Limb (tissue), 2 donors: ENCODE results near the gene PLXNA4.

Experiments
- DNase-seq, 2 donors: peaks; one replicate each; pipeline ENCODE4 v3.0.0-alpha.2; 2016; ENCODE audit errors: extremely low spot score in 2 of 2

Gene PLXNA4

DNA sequence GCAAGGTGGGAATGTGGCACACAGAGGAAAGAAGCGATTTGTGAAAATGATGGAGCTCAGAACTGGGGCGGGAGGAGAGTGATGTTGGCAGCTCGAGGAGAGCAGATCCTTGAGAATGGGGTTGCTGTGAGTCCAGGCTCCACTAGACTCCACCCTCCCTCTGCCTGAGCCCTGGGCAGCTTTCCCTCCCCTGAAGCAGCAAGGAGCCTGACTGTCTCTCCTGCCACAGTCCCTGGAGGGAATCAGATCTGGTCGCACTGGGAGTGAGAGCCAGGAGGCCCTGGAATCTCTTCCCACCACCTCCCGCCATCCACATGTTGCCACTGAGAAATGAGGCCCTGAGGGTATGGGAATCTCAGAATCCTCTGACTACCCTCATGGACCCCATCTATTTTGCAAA is 362.7 kb downstream of the PLXNA4 start:
- DNase-seq: no peak

DNA sequence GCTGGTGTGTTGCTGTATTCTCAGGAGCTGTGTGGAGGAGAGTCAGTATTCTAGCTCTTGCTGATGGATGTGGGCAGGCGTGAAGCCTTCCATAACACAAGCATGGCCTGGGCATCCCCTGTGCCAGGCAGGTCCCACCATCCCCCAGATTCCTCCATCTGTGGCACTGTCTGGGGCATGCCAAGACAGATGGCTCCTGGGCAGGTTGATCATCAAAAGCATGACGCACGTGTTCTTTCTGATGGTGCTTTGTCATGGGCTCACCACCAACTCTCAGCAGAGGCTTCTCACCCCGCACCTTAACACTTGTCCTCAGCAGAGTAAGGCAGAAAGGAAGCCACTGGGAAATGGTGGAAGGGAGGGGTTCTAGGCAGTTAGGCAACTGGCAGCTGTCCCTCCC is 364.3 kb downstream of the PLXNA4 start:
- no peak for DNase-seq

DNA sequence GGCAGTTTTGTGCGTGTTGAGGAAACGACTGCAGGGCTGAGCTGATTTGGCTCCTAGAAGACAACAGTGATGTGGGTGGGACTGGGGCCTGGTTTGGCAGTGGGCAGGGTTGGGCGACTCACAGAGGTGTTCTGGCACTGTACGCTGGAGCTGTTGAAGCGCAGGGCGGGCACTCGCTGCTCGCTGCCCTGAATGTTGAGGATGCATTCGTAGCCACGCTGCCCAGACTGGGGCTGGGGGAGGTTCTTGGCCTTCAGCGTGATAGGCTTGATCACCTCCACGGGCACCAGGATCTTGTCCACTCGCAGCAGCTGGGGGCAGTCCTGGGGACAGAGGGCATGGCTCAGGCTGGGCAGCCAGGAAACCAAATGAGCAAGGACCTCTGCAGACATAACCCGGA is 365.4 kb downstream of the PLXNA4 start:
- no peak for DNase-seq

DNA sequence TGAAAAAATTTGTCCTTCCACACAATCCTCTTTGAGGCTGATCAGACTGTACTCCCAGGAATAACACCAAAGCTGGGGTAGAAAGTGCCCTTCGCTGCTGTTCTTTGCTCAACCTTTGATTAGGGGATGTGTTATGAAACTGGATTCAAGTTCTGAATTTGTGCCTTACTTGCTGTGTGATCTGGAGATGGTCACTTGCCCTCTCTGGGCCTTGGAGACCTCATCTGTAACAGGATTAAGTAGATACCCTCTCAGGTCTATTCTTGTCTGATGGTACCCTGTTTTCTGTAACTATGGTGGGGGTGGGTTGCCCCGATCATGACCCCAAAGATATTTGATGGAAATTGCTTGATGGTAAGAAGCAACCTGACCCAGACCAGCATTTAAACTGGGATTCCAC is 368.5 kb downstream of the PLXNA4 start:
- DNase-seq: no peak

DNA sequence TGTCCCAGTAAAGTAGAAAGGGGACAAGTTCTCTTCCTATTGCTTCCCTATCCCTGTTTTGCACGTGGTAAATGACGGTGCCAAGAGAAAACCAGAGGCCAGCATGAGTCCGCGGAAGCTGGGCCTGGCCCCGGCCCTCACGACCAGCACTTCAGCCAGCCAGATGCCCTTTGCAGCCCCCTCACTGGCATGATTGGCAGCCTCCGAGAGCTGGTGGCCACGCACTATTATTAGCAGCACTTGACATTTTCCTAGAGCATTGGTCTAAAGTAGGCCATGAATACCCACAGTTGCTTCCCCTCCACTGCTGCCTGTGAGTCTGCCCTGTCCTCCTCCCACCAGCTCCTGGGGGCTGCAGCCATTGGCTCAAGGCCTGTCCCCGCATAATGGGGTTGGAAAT is 369.1 kb downstream of the PLXNA4 start:
- no peak for DNase-seq

DNA sequence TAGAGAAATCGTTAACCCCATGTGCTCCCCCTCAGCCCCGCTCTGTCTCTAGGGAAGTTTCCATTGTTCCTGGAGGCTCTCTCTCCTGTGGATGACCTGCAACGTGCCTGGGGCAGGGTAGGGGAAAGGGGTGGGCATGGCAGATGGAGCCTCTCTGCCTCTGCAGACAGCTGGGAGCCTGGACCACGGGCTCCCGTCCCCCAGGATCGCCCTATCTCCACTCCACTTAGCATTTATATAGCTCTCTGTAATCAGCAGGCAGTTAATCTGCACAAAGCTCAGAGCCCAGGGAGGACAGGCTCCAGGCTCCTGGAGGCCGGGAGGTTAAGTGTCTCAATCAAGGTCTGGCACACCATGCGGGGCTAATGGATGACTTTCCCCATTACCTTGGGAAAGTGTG is 369.7 kb downstream of the PLXNA4 start:
- no peak for DNase-seq

DNA sequence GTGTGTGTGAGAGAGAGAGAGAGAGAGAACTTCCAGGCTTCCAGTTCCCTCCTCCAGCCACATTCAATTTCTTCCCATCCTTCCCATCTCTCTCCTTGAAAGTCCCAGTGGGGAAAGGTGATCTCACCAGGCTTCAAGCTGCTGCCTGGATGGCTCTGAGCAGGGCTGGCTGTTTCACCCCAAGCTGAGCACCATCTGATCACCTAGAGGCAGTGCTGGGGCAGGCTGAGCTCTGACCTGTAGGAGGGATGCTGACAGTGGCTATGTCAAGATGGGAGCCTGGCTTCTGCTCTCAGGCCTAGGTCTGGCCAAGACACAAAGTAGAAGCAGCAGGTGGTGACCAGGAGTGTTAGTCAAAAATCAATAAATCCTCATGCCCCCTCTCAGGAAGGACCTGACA is 370.8 kb downstream of the PLXNA4 start:
- no peak for DNase-seq

DNA sequence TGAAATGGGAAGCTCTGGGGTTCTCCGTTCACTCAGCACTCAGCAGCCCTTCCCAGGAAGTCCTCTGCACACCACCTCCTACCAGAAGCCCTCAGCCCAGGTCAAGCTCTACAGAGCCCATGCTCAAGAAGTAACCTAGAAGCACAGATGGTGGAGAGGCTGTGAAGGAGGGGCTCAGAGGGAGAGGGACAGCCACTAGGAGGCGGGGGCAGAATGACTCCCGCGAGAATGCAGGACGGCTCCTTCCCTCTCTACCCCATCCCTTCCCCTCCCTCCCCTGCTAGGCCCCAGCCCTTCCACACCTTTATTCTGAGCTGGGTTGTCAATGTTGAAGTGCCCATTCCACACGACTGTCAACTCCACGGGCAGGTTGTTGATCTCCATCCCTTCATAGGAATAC is 373.2 kb downstream of the PLXNA4 start:
- no peak for DNase-seq

DNA sequence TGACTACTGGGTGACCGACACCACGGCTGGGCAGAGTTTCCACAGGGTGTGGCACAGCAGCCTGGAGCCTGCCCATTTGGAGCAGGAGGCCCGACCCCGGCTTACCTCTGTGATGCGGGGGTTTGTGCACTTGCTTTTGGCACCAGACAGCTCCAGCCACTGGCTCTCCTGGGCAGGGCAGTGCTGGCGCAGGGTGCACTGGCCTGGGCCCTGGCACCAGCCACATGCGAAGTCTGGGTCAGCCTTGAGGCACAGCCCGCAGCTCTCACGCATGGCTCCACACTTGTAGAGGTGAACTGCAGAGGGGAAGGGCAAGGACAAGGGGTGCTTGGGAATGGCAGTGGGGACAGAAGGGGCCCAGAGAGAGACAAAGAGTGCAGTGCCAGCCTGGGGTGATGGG is 373.7 kb downstream of the PLXNA4 start:
- DNase-seq: no peak

DNA sequence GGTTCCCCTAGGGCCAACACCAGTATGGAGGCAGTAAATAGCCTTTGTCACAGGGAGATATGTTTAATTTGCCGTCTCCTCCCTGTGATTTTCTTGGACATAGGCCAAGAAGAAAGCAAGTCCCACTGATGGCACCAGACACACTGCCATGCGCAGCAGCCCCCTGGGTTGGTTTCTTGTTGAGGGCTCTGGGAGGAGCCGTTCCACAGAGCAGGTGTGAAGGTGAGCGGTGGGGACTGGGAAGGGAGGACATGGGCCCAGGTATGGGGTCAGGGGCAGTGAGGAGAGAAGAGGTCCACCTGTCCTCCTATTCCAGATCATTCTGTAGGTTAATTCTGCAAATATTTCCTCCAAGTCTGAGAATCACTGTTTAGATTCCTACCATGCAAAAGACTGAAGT is 376.1 kb downstream of the PLXNA4 start:
- no peak for DNase-seq

DNA sequence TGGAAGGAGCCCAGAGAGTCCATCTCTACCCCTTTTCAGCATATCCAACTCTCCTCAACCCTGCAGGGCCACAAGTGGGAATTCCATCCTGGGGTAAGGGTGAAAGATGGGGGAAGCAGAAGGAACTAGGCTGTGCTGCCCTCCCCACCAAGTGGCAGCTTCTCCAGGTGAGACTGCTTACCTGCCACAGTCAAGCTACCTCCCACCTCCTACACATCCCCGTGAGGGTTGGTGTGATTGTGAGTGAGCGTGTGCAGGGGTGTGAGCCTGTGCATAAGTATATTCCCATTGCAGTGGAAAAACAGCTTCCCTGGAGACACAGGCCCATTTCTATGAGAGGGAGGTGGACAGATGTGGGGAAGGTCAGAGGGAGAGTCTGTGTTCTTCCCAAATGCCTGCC is 376.6 kb downstream of the PLXNA4 start:
- no peak for DNase-seq

DNA sequence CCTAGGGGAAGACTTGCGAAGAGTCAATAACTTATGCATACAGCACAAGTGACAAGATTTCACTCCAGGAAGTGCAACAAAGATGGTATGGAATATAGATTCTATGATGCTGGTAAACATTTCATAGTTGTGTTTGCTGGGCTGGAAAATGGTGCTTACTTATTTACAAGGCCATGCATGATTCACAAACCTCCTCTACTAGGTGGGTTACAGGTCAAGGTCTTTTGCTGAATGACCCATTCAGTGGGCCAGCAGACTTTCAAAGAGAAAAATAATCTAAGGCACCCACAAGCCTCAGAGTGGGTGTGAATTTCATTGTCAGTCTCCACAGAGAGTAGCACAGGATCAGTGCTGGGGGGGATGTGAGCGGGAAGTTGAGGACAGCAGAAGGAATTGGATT is 378.5 kb downstream of the PLXNA4 start:
- no peak for DNase-seq

DNA sequence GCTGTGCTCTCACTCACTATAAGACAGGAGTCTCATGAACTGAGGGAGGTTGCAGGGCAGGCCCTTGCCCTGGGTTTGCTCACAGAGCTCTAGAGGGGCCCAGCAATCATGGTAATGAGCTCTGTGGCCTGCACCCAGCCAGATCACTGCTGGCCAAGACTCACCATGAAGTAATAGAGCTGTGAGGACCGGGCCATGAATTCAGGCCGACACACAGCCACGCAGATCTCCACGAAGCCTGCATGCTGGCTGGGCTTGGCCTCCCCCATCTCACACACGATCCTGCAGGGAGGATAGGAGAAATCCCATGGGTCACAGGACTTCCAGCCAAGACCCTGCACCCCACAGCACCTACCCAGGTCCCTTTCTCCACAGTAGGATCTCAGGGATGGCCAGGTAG is 382.4 kb downstream of the PLXNA4 start:
- DNase-seq: no peak

DNA sequence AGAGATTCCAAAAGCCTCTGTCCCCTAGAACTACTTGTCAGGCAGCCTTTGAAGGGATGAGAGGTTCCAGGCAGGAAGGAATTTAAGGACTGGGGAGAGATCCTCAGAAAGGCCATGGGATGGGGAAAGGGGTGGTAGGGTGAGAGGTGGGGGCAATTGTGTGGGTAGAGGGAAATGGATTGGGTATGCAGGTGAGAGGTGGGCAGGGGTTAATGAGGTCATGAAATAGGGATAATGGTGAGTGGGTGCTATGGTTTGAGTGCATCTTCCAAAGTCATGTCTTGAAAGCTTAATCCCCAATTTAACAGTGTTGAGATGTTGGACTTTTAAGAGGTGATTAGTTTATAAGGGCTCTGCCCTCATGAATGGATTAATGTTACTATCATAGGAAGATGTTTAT is 383.5 kb downstream of the PLXNA4 start:
- DNase-seq: no peak

DNA sequence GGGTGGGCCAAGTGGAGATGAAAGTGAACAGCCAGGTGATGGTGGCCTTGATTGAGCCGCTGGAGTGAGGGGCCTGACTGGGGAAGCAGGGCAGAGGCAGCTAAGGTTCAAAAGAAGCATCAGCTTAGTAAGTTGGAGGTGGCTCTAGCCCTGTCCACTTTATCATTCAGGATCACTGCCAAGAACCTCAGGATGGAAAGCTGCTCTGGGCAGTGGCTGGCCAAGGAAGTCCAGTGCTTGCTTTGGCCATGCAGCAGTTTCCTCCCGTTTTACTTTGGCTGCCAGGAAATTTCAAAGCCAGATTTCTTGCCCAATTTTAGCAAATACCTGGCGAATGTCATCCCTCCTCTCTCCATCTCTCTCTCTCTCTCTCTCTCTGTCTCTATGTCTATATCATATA is 384.9 kb downstream of the PLXNA4 start:
- DNase-seq: no peak

DNA sequence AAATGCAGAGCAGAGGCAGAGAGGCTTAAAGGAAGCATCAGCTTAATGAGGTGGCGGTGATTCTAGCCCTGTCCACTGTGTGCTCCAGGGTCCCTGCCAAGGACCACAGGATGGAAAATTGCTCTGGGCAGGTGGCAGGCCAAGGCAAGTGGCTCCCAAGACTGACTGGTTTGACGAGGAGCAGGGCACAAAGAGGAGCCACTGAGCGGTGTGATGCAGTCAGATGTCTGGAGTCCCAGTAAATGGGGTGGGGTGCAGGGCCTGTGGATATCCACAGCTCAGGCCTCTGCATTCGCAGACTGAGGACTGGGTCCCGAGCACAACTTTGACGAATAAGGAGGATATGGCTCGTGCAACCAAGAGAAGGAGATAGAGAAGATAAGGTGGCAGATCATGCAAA is 385.6 kb downstream of the PLXNA4 start:
- DNase-seq: no peak

DNA sequence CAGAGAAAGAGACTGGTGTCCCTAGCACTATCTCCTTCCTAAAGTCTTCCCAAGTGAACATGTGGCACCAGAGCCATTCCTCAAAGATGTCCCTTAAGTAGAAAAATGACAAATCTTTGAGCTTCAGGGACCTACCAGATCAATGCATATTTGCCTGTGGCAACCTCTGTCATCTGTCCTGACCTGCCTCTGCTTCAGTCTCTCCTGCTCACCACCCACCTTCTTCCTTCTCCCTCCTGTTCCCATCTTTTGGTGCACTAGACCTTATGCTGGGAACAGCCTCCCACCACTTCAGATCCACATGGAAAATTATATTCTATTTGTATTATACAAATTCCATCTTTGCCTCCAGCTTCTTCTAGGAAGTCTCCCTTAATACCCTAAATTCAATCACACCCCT is 386.4 kb downstream of the PLXNA4 start:
- DNase-seq: no peak

DNA sequence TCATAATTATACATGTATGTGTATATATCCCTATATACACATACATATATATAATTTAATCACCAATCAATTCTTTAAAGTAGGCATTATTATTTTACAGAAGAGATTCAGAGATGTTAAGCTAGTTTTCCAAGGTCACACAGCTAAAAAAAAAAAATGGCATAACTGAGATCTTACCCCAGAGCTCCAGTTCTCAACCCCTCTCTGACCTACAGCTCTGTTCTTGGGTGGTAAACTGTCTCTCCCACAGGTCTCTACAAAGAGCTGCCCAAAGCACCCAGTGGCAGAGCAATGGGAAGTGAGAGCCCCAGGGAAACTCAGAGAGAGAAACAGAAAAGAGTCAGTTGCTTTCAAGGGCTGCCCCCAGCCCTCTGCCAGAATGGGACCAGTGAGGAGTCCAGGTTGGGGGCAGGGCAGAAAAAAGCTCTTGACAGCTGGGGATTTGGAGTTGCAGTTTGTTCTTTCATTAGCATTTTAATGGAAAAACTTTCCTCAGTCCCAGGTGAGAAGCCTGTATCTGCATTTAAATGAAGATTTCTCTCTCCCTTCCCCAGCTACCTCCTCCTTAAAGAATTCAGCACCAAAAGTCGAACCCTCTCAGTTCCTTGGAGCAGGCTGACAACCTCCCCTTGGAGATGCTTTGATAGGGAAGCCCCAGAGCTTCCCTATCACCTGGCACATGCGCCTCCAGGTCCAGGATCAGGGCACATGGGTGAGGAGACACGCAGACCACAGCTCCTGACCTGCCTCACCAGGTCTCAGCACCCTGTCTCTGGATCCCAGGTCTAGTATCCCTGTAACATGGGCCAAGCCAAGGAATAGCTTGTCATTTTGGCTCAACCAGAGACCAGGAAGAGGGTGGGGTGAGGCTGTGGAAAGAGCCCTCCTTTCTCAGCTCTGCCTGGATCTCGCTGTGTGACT is 388.1 kb downstream of the PLXNA4 start:
- DNase-seq: no peak

DNA sequence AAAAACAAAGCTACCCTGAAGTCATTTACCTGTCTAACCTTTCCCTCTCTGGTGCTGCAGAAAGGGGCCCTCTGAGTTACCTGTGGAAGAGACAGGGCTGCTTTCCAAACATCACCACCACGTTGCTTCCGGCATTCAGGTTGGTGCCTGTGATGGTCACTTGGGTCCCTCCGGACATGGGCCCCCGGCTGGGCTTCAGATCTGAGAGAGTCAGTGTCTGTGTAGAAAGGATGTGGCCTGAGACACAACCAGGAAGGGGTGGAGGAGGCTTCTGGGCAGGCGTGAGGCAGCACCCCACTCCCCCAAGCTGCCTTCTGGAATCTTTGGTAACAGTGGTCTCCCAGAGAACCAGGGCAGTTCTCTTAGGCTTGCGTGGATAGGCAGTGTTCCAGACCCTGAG is 388.9 kb downstream of the PLXNA4 start:
- no peak for DNase-seq

DNA sequence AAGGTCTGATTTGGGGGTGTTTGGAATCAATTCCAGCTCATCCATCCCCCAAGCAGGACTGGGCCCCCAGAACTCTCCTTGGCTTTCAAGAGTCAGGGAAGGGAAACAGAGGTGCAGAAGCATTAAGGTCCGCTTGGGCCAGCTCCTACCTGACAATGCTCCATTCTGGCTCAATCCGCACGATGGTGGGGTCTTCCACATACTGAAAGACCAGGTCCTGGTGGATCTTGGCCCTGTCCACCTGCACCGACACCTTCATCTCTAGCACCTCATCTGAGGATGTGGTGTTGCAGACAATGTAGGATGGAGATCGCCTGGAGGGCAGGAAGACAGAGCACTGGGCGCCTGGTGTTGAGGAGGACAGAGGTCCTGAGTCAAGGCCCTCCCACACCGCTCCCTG is 391.1 kb downstream of the PLXNA4 start:
- no peak for DNase-seq

DNA sequence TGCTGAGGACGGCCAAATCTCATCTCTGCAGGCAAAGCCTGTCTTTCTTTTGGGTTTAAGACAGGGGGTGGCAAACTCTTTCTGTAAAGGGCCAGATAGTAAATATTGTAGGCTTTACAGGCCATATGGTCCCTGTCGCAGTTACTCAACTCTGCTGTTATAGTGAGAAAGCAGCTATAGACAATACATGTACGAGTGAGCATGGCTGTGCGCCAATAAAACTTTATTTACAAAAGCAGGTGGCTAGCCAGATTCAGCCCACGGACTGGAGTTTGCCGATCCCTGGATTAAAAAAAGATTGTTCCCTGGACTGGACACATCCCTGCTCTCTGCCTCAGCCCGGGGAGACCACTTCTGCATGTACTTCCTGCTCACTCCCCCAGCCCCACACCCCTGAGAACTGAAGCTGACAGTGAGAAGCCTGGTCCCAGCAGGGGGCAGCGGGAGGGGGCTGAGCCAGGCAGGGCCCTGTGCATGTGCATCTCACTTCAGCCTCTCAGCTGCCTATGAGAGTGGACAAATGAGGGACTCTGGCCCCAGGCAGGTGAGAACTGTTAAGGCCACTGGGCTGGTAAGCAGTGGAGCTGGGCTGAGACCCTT is 392.4 kb downstream of the PLXNA4 start:
- DNase-seq: no peak

DNA sequence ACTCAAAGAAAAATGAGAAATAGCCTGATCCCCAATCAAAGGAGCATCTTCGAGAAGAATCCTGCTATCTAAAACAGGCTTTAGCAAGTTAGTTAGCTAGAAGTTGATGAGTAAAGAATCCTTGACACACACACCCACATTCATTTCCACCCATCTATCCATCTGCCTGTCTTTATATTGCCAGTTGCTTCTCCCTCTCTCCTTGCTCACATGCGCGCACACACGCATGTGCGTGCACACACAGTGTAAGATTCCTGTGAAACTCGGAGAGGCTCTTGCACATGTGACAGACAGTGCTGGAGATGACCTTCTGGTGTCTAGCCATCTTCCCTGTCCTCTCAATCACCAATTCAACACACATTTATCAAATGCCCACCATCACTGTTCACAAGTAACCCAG is 393.3 kb downstream of the PLXNA4 start:
- DNase-seq: no peak

DNA sequence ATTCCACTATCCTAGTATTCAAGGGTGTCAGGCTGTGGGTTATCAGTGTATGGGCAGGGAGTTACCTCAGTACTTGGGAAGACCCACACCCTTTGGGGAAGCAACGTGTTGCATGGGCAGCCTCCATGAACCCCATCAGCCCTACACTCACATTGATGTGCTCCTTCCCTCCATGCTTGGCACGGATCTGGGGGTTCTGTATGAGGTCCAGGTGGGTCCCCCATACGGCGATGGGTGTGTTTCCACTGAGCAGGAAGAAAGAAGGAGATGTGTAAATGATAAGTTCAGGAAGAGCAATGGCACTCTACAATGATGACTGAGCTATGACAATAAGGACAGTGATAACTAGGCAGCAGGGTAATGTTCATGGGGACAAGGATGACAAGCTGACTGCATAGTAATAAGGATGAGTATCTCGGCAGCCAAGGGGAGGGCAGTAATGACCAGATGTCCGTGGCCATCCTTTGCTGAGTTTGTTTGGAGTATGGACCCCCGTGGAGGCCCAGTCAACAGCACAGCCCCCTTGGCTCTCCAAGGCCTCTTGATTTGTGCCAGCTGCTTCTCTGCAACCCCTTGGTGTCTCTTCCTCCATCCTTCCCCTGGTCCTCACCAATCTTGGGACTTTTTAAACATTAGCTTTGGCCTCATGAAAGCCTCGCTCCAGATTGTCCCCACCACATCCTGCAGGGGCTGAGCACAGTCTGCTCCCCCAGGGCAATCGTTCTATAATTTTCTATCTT is 394.2 kb downstream of the PLXNA4 start:
- no peak for DNase-seq
